A673 (cell line): ENCODE measurements around the gene ADCY4.

Experiments used
- EZH2 ChIP-seq: fragments of 200-600 bp; sonication (generic); IDR thresholded peaks from 2 replicates; pipeline ENCODE4 v1.6.1; 2017; ENCODE audit warnings: borderline replicate concordance, low read depth, mild to moderate bottlenecking, mixed read lengths, antibody characterized with exemption, low read length; ENCODE audit not compliant: poor library complexity, severe bottlenecking
- TF ChIP-seq, protein P1 (sequence below): fragments of 300-800, 200-600 bp; sonication (generic); conservative IDR thresholded peaks from 2 replicates; pipeline ENCODE4 v1.5.1; 2017; ENCODE audit warnings: low read depth, mild to moderate bottlenecking, antibody characterized with exemption, low read length, moderate library complexity, mixed read lengths

DNA sequence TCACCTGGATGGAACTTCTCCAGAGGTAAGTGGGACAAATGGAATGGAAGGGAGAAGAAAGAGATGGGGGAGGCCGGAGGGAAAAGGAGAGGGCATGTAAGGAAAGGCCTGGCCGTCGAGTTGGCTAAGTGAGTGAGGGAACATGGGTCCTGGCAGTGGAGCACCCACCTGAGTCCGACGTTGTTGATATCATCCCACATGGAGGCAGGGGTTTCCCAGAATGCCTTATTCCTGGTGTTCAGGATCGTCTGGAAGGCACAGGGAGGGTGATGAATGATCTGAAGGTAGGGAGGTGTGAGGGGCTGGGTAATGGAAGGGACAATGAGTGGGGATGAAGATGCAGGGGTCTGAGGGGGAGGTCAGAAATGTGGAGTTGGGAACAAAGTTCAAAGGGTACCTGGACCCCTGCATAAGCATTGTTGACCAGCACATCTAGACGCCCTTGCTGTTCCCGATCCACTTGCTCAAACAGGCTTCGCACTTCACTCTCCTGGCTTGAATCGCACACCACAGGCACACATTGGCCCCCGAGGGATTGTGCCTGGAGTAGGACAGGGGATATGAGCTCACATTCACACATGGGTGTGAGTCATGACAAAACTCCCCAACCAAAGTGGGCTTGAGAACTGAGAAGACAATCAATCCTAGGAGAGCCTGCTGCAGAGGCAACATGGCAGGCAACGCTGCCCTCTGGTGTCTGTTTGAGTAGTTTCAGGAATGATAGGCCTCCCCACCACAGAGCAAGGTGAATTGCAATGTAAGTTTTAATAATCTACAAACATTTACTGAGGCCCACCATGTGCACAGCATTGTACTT is 38.3 kb downstream of the ADCY4 start:
- TF ChIP-seq, protein P1, sequence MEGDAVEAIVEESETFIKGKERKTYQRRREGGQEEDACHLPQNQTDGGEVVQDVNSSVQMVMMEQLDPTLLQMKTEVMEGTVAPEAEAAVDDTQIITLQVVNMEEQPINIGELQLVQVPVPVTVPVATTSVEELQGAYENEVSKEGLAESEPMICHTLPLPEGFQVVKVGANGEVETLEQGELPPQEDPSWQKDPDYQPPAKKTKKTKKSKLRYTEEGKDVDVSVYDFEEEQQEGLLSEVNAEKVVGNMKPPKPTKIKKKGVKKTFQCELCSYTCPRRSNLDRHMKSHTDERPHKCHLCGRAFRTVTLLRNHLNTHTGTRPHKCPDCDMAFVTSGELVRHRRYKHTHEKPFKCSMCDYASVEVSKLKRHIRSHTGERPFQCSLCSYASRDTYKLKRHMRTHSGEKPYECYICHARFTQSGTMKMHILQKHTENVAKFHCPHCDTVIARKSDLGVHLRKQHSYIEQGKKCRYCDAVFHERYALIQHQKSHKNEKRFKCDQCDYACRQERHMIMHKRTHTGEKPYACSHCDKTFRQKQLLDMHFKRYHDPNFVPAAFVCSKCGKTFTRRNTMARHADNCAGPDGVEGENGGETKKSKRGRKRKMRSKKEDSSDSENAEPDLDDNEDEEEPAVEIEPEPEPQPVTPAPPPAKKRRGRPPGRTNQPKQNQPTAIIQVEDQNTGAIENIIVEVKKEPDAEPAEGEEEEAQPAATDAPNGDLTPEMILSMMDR = peak; percentile 76
- no peak for TF ChIP-seq EZH2
